ENCODE results near the gene MAN1C1.

- no peak for TF ChIP-seq CTCF (IDR thresholded peaks at IDR 0.05)
- no peak for TF ChIP-seq POLR2AphosphoS5 (IDR thresholded peaks at IDR 0.05)
- TF ChIP-seq POLR2A (IDR thresholded peaks at IDR 0.05) = no peak
These were observed 58.2 kb downstream of the MAN1C1 start for GRCh38 chr1:25674807-25675084.
